Measurements from ENCODE around the gene TRIM71.
"Not testable (repeated sequence)": the region's sequence is repeated elsewhere in the genome, so short reads cannot be mapped to it uniquely, and the experiment has no call there.

The TRIM71 gene

GRCh38 chr3:32797776-32798175 lies 20.0 kb upstream of the TRIM71 start:
- Histone ChIP-seq H3K79me2 (ENCODE audit: insufficient read depth, low read length) (no peaks in the 10 kb centered on the region), H3K4me3 (ENCODE audit: low read length, poor library complexity, severe bottlenecking) (no peak overlapping the region), H3K36me3 (ENCODE audit: insufficient read depth, low read length) (no peaks in the 10 kb centered on the region), H4K20me1 (ENCODE audit: insufficient read depth, low read length, poor library complexity, severe bottlenecking) (no peaks in the 10 kb centered on the region), H3K9ac (ENCODE audit: low read depth, low read length, poor library complexity, severe bottlenecking) (no peak overlapping the region), H3K4me1 (ENCODE audit: insufficient read depth, low read length, poor library complexity, severe bottlenecking) (no peaks in the 10 kb centered on the region), H3K9me3 (ENCODE audit: insufficient read depth, low read depth, low read length) (no peaks in the 10 kb centered on the region), H3K9me2 (replicated peaks; ENCODE audit: low read depth, low read length) (no peaks in the 10 kb centered on the region), H3K27me3 (ENCODE audit: insufficient read depth, low read length, poor library complexity, severe bottlenecking) (no peaks in the 10 kb centered on the region), H2AFZ (ENCODE audit: low read length) (no peak overlapping the region), H3F3A (ENCODE audit: low read depth) (no peaks in the 10 kb centered on the region), H3K4me2 (ENCODE audit: low read depth, low read length, poor library complexity, severe bottlenecking) (no peak overlapping the region)
- TF ChIP-seq EZH2phosphoT487 (IDR thresholded peaks at IDR 0.05; ENCODE audit: borderline replicate concordance) (no peak), CTCF (conservative IDR thresholded peaks at IDR 0.05; ENCODE audit: low read length) (no peak)

DNA sequence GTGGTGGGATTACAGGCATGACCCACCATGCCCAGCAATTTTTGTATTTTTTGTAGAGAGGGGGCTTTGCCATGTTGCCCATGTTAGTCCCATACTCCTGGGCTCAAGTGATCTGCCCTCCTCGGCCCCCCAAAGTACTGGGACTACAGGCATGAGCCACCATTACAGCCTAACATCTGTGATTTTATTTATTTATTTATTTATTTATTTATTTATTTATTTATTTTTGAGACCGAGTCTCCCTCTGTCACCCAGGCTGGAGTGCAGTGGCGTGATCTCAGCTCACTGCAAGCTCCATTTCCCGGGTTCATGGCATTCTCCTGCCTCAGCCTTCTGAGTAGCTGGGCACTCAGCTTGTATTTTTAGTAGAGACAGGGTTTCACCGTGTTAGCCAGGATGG lies 16.4 kb upstream of the TRIM71 start:
- not testable (repeated sequence) for H3K9me2 ChIP-seq (replicated peaks; ENCODE audit: low read depth, low read length); H3K36me3 ChIP-seq (ENCODE audit: insufficient read depth, low read length); H3K79me2 ChIP-seq (ENCODE audit: insufficient read depth, low read length); H3F3A ChIP-seq (ENCODE audit: low read depth); H3K27me3 ChIP-seq (ENCODE audit: insufficient read depth, low read length, poor library complexity, severe bottlenecking); H4K20me1 ChIP-seq (ENCODE audit: insufficient read depth, low read length, poor library complexity, severe bottlenecking); H3K4me2 ChIP-seq (ENCODE audit: low read depth, low read length, poor library complexity, severe bottlenecking); H3K4me1 ChIP-seq (ENCODE audit: insufficient read depth, low read length, poor library complexity, severe bottlenecking); H2AFZ ChIP-seq (ENCODE audit: low read length); H3K9ac ChIP-seq (ENCODE audit: low read depth, low read length, poor library complexity, severe bottlenecking); H3K9me3 ChIP-seq (ENCODE audit: insufficient read depth, low read depth, low read length); H3K4me3 ChIP-seq (ENCODE audit: low read length, poor library complexity, severe bottlenecking)

DNA sequence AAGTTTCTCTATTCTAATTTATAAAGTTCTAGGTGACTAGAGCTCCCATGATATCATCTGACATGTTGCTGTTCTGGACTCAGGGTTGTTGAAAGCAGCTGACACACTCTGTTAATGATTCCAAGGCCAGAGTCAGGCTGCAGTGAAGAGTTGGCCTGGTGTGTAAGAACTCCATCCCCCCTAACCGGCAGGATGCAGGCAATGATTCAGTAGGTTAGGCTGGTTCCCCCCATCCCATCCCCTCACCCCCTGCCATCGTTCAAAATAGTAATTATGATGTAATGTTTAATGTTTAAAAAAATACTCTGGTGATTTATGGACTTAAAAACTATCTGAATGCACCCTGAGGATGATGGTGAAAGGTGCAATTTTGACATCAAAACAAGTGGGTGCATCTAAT lies 4.6 kb upstream of the TRIM71 start:
- peaks cover 17% of the 10 kb centered on the region; the same call in 1 of the 2 replicates for H3F3A ChIP-seq (ENCODE audit: low read depth)
- no peak overlapping the region for H3K9ac ChIP-seq (ENCODE audit: low read depth, low read length, poor library complexity, severe bottlenecking)
- no peaks in the 10 kb centered on the region for H3K9me3 ChIP-seq (ENCODE audit: insufficient read depth, low read depth, low read length)
- TF ChIP-seq CTCF (conservative IDR thresholded peaks at IDR 0.05; ENCODE audit: low read length) (no peak), EZH2phosphoT487 (IDR thresholded peaks at IDR 0.05; ENCODE audit: borderline replicate concordance) (no peak)
- peaks cover 2% of the 10 kb centered on the region for H4K20me1 ChIP-seq (ENCODE audit: insufficient read depth, low read length, poor library complexity, severe bottlenecking)
- H3K4me2 ChIP-seq (ENCODE audit: low read depth, low read length, poor library complexity, severe bottlenecking): no peak overlapping the region
- H3K9me2 ChIP-seq (replicated peaks; ENCODE audit: low read depth, low read length): no peaks in the 10 kb centered on the region
- no peaks in the 10 kb centered on the region for H3K27me3 ChIP-seq (ENCODE audit: insufficient read depth, low read length, poor library complexity, severe bottlenecking)
- H2AFZ ChIP-seq (ENCODE audit: low read length): no peak overlapping the region
- H3K4me1 ChIP-seq (ENCODE audit: insufficient read depth, low read length, poor library complexity, severe bottlenecking): peaks cover 24% of the 10 kb centered on the region
- H3K4me3 ChIP-seq (ENCODE audit: low read length, poor library complexity, severe bottlenecking): no peak overlapping the region
- peaks cover 16% of the 10 kb centered on the region for H3K79me2 ChIP-seq (ENCODE audit: insufficient read depth, low read length)
- no peaks in the 10 kb centered on the region for H3K36me3 ChIP-seq (ENCODE audit: insufficient read depth, low read length)

- Histone ChIP-seq H2AFZ (ENCODE audit: low read length) (no peak overlapping the region), H3K79me2 (ENCODE audit: insufficient read depth, low read length) (peaks cover 28% of the 10 kb centered on the region), H3K9me3 (ENCODE audit: insufficient read depth, low read depth, low read length) (no peaks in the 10 kb centered on the region), H3K9me2 (replicated peaks; ENCODE audit: low read depth, low read length) (no peaks in the 10 kb centered on the region), H3K27me3 (ENCODE audit: insufficient read depth, low read length, poor library complexity, severe bottlenecking) (no peaks in the 10 kb centered on the region), H3F3A (ENCODE audit: low read depth) (peaks cover 17% of the 10 kb centered on the region; the same call in 1 of the 2 replicates), H3K36me3 (ENCODE audit: insufficient read depth, low read length) (no peaks in the 10 kb centered on the region), H3K4me3 (ENCODE audit: low read length, poor library complexity, severe bottlenecking) (no peak overlapping the region), H3K4me1 (ENCODE audit: insufficient read depth, low read length, poor library complexity, severe bottlenecking) (peaks cover 27% of the 10 kb centered on the region), H3K9ac (ENCODE audit: low read depth, low read length, poor library complexity, severe bottlenecking) (no peak overlapping the region), H4K20me1 (ENCODE audit: insufficient read depth, low read length, poor library complexity, severe bottlenecking) (peaks cover 5% of the 10 kb centered on the region), H3K4me2 (ENCODE audit: low read depth, low read length, poor library complexity, severe bottlenecking) (peak overlapping the region; percentile 99)
- TF ChIP-seq CTCF (conservative IDR thresholded peaks at IDR 0.05; ENCODE audit: low read length) (no peak), EZH2phosphoT487 (IDR thresholded peaks at IDR 0.05; ENCODE audit: borderline replicate concordance) (no peak)
Observed at GRCh38 chr3:32814361-32814760, 3.4 kb upstream of the TRIM71 start.
